Parathyroid adenoma (tissue), 2 donors: ENCODE data around the gene POU3F1.

Experiments
- H2AFZ ChIP-seq: fragments of 300-600 bp; sonication (generic); one replicate; pipeline ENCODE4 v1.7.0; 2017; ENCODE audit warnings: antibody characterized with exemption, mild to moderate bottlenecking
- H3K27ac ChIP-seq: fragments of 300-600 bp; sonication (generic); one replicate; pipeline ENCODE4 v1.7.0; 2017
- H3K27me3 ChIP-seq: fragments of 300-600 bp; sonication (generic); one replicate; pipeline ENCODE4 v1.7.0; 2017; ENCODE audit warnings: low read length; ENCODE audit not compliant: control insufficient read depth, insufficient read depth
- H3K36me3 ChIP-seq: fragments of 300-600 bp; sonication (generic); one replicate; pipeline ENCODE4 v1.7.0; 2017; ENCODE audit warnings: low read length; ENCODE audit not compliant: control insufficient read depth, insufficient read depth
- H3K4me1 ChIP-seq: fragments of 300-600 bp; sonication (generic); one replicate; pipeline ENCODE4 v1.7.0; 2017; ENCODE audit warnings: control low read depth
- H3K4me2 ChIP-seq: fragments of 300-600 bp; sonication (generic); one replicate; pipeline ENCODE4 v1.7.0; 2017; ENCODE audit warnings: low read length
- H3K4me3 ChIP-seq: fragments of 300-600 bp; sonication (generic); one replicate; pipeline ENCODE4 v1.7.0; 2017; ENCODE audit warnings: low read depth, low read length
- H3K79me2 ChIP-seq: fragments of 300-600 bp; sonication (generic); one replicate; pipeline ENCODE4 v1.7.0; 2017; ENCODE audit warnings: control low read depth
- H3K9ac ChIP-seq: fragments of 300-600 bp; sonication (generic); one replicate; pipeline ENCODE4 v1.7.0; 2017; ENCODE audit warnings: mild to moderate bottlenecking
- H3K9me3 ChIP-seq: fragments of 300-600 bp; sonication (generic); one replicate; pipeline ENCODE4 v1.7.0; 2017; ENCODE audit warnings: low read length; ENCODE audit not compliant: control insufficient read depth
- TF ChIP-seq, protein P1 (sequence below): fragments of 300-600 bp; sonication (generic); IDR thresholded peaks from one replicate; pipeline ENCODE4 v1.7.0; 2017; ENCODE audit warnings: antibody characterized with exemption, mild to moderate bottlenecking
- donor health status: primary hyperparathyroidism.

POU3F1 gene

DNA sequence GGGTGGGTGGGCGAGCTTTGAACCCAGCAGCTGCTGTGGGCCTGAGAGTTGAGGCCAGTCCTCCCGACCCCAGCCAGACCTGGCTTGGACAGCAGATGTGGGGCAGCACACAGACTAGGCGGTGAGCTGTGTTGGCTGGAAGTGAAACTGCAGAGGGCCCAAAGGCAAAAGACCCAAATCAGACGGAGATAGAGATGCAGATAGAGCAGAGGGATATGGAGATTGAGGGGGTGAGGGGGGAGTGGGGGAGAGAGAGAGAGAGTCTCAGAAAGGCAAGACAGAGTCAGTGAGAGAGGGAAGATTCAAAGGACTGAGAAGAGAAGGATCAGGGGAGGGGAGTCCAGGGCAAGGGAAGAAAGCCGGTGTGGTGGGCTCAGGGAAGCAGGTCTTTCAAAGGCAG, 17.0 kb upstream of the POU3F1 start:
- Histone ChIP-seq H3K4me1 (no peaks in the 10 kb centered on the region), H3K4me2 (no peak overlapping the region), H3K9me3 (no peaks in the 10 kb centered on the region), H3K79me2 (no peaks in the 10 kb centered on the region), H3K27ac (no peak overlapping the region), H3K27me3 (no peaks in the 10 kb centered on the region), H2AFZ (no peak overlapping the region), H3K4me3 (no peak overlapping the region), H3K36me3 (no peaks in the 10 kb centered on the region), H3K9ac (no peak overlapping the region)
- TF ChIP-seq, protein P1, sequence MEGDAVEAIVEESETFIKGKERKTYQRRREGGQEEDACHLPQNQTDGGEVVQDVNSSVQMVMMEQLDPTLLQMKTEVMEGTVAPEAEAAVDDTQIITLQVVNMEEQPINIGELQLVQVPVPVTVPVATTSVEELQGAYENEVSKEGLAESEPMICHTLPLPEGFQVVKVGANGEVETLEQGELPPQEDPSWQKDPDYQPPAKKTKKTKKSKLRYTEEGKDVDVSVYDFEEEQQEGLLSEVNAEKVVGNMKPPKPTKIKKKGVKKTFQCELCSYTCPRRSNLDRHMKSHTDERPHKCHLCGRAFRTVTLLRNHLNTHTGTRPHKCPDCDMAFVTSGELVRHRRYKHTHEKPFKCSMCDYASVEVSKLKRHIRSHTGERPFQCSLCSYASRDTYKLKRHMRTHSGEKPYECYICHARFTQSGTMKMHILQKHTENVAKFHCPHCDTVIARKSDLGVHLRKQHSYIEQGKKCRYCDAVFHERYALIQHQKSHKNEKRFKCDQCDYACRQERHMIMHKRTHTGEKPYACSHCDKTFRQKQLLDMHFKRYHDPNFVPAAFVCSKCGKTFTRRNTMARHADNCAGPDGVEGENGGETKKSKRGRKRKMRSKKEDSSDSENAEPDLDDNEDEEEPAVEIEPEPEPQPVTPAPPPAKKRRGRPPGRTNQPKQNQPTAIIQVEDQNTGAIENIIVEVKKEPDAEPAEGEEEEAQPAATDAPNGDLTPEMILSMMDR, result no peak

DNA sequence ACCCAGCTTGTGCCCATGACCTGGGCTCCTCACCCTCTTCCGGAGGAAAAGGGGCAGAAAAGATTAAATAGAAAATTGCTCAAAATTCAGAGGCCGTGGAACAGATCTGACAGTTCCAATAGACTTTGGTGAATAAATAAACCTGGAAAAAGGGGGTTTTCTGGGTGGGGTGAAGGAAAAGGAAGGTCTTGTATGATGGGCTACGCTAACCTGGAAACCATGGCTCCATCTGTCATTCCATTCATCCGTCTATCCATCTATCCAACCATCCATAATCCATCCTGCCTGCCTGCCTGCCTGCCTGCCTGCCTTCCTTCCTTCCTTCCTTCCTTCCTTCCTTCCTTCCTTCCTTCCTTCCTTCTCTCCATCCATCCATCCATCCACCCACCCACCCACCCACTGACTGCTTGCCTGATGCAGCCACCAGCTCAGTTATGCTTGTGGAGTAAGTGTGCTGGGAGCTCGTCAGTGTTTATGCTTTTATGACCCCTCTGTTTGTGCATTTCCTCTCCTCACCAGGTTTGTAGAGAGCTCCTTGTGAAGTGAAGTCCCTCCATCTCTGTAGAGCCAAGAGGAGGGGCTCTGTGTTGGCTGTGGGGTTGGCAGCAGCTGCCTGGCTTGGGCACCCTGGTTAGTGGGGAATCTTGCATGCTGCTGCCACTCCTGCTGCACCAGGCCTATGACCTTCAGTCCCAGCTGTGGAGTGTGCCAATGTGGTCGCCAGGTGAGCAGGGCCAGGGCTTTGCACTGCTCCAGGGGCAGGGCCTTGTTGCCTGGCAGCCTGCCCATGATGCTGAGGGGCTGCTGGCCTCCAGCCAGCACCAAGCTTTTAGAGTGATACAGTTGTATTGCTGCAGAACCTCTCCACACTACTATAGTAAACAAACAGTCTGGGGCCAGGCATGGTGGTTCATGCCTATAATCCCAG, 16.0 kb upstream of the POU3F1 start:
- TF ChIP-seq, protein P1, result no peak
- no peak overlapping the region for H3K4me3 ChIP-seq
- H3K79me2 ChIP-seq, result no peaks in the 10 kb centered on the region
- no peaks in the 10 kb centered on the region for H3K4me1 ChIP-seq
- no peaks in the 10 kb centered on the region for H3K9me3 ChIP-seq
- H3K9ac ChIP-seq, result no peak overlapping the region
- no peak overlapping the region for H3K4me2 ChIP-seq
- H3K27ac ChIP-seq, result no peak overlapping the region
- H2AFZ ChIP-seq, result no peak overlapping the region
- no peaks in the 10 kb centered on the region for H3K36me3 ChIP-seq
- H3K27me3 ChIP-seq, result no peaks in the 10 kb centered on the region

DNA sequence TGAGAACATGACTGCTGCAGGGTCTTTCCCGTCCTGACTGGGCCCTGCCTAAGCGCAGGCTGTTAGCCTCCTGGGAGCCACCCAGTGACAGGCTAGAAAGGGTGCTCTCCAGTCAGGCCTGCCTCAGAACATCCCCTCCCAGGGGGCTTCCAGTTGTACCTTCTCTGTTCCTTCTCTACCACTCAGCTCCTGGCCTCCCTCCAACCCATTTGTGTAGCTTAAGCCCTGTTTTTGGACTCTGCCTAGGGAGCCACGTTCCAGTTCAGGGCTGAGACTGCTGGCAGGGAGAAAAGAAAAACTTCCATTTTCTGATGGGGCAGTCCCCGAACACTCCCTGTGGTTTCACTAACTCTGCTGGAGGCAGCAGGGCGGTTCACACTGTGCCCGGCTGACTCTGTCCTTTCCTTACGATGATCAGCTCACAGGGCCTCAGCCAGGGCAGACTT, 15.3 kb upstream of the POU3F1 start:
- H2AFZ ChIP-seq, result no peak overlapping the region
- no peak overlapping the region for H3K4me2 ChIP-seq
- no peak overlapping the region for H3K27ac ChIP-seq
- no peak overlapping the region for H3K4me3 ChIP-seq
- H3K4me1 ChIP-seq, result no peaks in the 10 kb centered on the region
- no peak overlapping the region for H3K9ac ChIP-seq
- no peaks in the 10 kb centered on the region for H3K27me3 ChIP-seq
- no peaks in the 10 kb centered on the region for H3K79me2 ChIP-seq
- H3K9me3 ChIP-seq, result no peaks in the 10 kb centered on the region
- H3K36me3 ChIP-seq, result no peaks in the 10 kb centered on the region
- TF ChIP-seq, protein P1, result no peak

DNA sequence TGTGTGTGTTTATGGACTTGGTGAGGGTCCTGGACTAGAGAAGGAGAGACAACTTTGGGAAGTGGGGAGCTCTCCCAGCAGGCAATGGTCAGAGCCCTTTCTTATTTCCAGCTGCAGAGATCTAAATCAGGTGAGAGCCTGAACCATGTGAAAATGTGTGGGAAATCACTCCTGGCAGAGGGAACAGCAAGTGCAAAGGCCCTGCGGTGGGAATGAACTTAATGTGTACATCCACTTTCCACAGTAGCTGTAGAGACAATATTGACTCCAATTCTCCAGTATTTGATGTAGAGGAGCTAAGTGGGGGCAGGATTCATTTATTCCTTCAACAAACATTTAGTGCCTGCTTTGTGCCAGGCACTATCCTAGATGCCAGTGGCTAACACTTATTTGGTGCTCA, 14.7 kb upstream of the POU3F1 start:
- no peaks in the 10 kb centered on the region for H3K27me3 ChIP-seq
- H3K4me3 ChIP-seq, result no peak overlapping the region
- H3K79me2 ChIP-seq, result no peaks in the 10 kb centered on the region
- no peak overlapping the region for H3K27ac ChIP-seq
- H3K4me1 ChIP-seq, result no peaks in the 10 kb centered on the region
- H3K9me3 ChIP-seq, result no peaks in the 10 kb centered on the region
- no peak overlapping the region for H3K9ac ChIP-seq
- no peaks in the 10 kb centered on the region for H3K36me3 ChIP-seq
- no peak overlapping the region for H3K4me2 ChIP-seq
- TF ChIP-seq, protein P1, result no peak
- H2AFZ ChIP-seq, result no peak overlapping the region

DNA sequence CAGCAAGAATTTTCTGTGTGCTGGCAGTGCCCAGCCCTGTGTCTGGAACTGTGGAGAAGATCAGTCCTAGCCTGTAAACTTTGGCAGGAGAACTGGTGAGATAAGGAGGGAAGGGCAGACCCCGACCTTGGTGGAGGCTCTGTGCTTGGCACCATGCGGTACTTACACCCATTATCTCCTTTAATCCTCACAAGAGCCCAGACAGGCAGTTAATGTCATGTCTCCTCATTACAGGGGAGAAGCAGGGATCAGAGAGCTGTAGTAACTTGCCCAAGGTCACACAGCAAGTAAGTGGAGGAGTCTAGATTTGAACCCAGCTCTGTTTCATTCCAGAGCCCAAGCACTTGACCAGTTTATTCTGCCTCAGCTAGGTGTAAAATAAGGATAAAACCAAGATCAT, 13.9 kb upstream of the POU3F1 start:
- H3K9me3 ChIP-seq, result no peaks in the 10 kb centered on the region
- no peak overlapping the region for H3K4me2 ChIP-seq
- no peak overlapping the region for H3K9ac ChIP-seq
- no peak overlapping the region for H3K4me3 ChIP-seq
- H3K27ac ChIP-seq, result no peak overlapping the region
- no peaks in the 10 kb centered on the region for H3K27me3 ChIP-seq
- no peaks in the 10 kb centered on the region for H3K79me2 ChIP-seq
- no peak overlapping the region for H2AFZ ChIP-seq
- no peaks in the 10 kb centered on the region for H3K4me1 ChIP-seq
- no peaks in the 10 kb centered on the region for H3K36me3 ChIP-seq
- TF ChIP-seq, protein P1, result no peak
